RWPE2 (cell line): ENCODE measurements around the gene EIF4E3.

Experiments used
- ATAC-seq: fragments of 200-7000 bp; cut with Tn5 transposase; 3 replicates; pipeline ENCODE4 v1.9.1; 2021; ENCODE audit warnings: low read depth
- DNase-seq: peaks from one replicate; pipeline ENCODE4 v3.0.0-alpha.2; 2020; ENCODE audit warnings: low spot score
- H3K27ac ChIP-seq: fragments of 450-650 bp; 2 replicates; pipeline ENCODE4 v1.5.1; 2017; ENCODE audit warnings: mild to moderate bottlenecking; ENCODE audit not compliant: poor library complexity, severe bottlenecking
- H3K27me3 ChIP-seq: fragments of 250-450 bp; sonication (Bioruptor Pico); 2 replicates; pipeline ENCODE4 v1.5.1; 2021; ENCODE audit warnings: mild to moderate bottlenecking, moderate library complexity; ENCODE audit not compliant: insufficient read depth, poor library complexity, severe bottlenecking
- H3K36me3 ChIP-seq: fragments of 250-450 bp; sonication (Bioruptor Pico); 2 replicates; pipeline ENCODE4 v1.5.1; 2020; ENCODE audit warnings: low read depth, mild to moderate bottlenecking, moderate library complexity
- H3K4me1 ChIP-seq: fragments of 250-450 bp; sonication (Bioruptor Pico); 2 replicates; pipeline ENCODE4 v1.5.1; 2021; ENCODE audit warnings: mild to moderate bottlenecking, moderate library complexity; ENCODE audit not compliant: insufficient read depth, poor library complexity, severe bottlenecking
- H3K4me3 ChIP-seq: fragments of 250-450 bp; sonication (Bioruptor Pico); 2 replicates; pipeline ENCODE4 v1.5.1; 2021; ENCODE audit warnings: mild to moderate bottlenecking, moderate library complexity; ENCODE audit not compliant: severe bottlenecking
- H3K9me3 ChIP-seq: fragments of 250-450 bp; sonication (Bioruptor Pico); 2 replicates; pipeline ENCODE4 v1.5.1; 2021; ENCODE audit warnings: mild to moderate bottlenecking, moderate library complexity; ENCODE audit not compliant: severe bottlenecking
- CTCF ChIP-seq: fragments of 450-650 bp; IDR thresholded peaks from one replicate; pipeline ENCODE4 v1.5.1; 2017; ENCODE audit warnings: mild to moderate bottlenecking, moderate library complexity; ENCODE audit not compliant: poor library complexity, severe bottlenecking

EIF4E3 gene

GRCh38 chr3:71685686-71686085, 39.5 kb downstream of the EIF4E3 start:
- no peak for TF ChIP-seq CTCF
- no peaks in the 10 kb centered on the region for H3K9me3 ChIP-seq
- peak overlapping the region; percentile 40 for H3K27ac ChIP-seq
- H3K27me3 ChIP-seq, result no peaks in the 10 kb centered on the region
- ATAC-seq (no peak), DNase-seq (no peak)
- H3K4me1 ChIP-seq, result peaks cover 72% of the 10 kb centered on the region
- no peaks in the 10 kb centered on the region; the same call in 1 of the 2 replicates for H3K36me3 ChIP-seq
- H3K4me3 ChIP-seq, result no peak overlapping the region

- peaks cover 70% of the 10 kb centered on the region for H3K4me1 ChIP-seq
- ATAC-seq, result peak; percentile 61
- TF ChIP-seq CTCF, result no peak
- H3K4me3 ChIP-seq, result no peak overlapping the region
- no peaks in the 10 kb centered on the region; the same call in 1 of the 2 replicates for H3K36me3 ChIP-seq
- peak overlapping the region; percentile 40 for H3K27ac ChIP-seq
- H3K9me3 ChIP-seq, result no peaks in the 10 kb centered on the region
- peak; percentile 79 for DNase-seq
- H3K27me3 ChIP-seq, result no peaks in the 10 kb centered on the region
Observed at GRCh38 chr3:71684757-71685386, 40.3 kb downstream of the EIF4E3 start.

GRCh38 chr3:71684046-71684756, 41.0 kb downstream of the EIF4E3 start:
- Histone ChIP-seq H3K9me3 (no peaks in the 10 kb centered on the region), H3K36me3 (no peaks in the 10 kb centered on the region; the same call in 1 of the 2 replicates), H3K27me3 (no peaks in the 10 kb centered on the region), H3K27ac (peak overlapping the region; percentile 40), H3K4me3 (no peak overlapping the region), H3K4me1 (peaks cover 63% of the 10 kb centered on the region)
- no peak for TF ChIP-seq CTCF
- DNase-seq (no peak), ATAC-seq (no peak)

GRCh38 chr3:71681224-71681668, 44.0 kb downstream of the EIF4E3 start:
- Histone ChIP-seq H3K27me3 (no peaks in the 10 kb centered on the region), H3K9me3 (no peaks in the 10 kb centered on the region), H3K4me1 (peaks cover 46% of the 10 kb centered on the region), H3K4me3 (no peak overlapping the region), H3K36me3 (no peaks in the 10 kb centered on the region), H3K27ac (peak overlapping the region; percentile 55)
- ATAC-seq (peak; percentile 74), DNase-seq (no peak)
- TF ChIP-seq CTCF, result peak; percentile 90

DNA sequence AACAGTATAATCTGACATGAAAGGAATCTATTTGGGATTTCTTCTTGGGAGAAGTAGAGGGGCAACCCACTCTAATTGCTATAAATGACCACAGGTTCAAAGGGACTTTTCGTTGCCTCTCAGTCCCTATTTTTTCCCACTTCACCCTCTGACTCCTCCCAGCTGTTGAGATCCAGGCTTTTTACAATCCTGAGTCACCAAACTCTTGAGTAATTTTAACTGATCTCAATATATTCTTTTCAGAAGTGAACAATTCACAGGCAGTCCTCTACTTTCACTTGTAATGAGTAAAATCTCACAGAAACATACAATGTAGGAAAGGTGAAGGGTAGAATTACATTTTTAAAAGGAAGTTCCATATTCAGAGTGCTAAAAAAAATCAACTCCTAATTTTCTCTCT, 44.6 kb downstream of the EIF4E3 start:
- H3K36me3 ChIP-seq, result no peaks in the 10 kb centered on the region
- ATAC-seq (peak; percentile 62), DNase-seq (no peak)
- H3K27me3 ChIP-seq, result no peaks in the 10 kb centered on the region
- H3K4me3 ChIP-seq, result no peak overlapping the region
- H3K27ac ChIP-seq, result peak overlapping the region; percentile 55
- H3K9me3 ChIP-seq, result no peaks in the 10 kb centered on the region
- H3K4me1 ChIP-seq, result peaks cover 46% of the 10 kb centered on the region
- TF ChIP-seq CTCF, result no peak
